Endothelial cell of umbilical vein (primary cell): Measurements from ENCODE around the gene UBE2E1. TPM values are rescaled to one million over a fixed set of nuclear protein-coding genes. Genes with fewer than 3 reads are reported as not detected.

ENCODE experiments used
- BruUV-seq: library from RNA; stranded (reverse); fragments of 400-500 nt; replicated peaks from 2 replicates; lab custom pipeline; 2021; lab: Mats Ljungman, UMichigan
- CTCF ChIA-PET: fragments of 300-600, 350-600 bp; sonication (Branson Sonifier 250); formaldehyde crosslinking; loops from one replicate; lab custom pipeline; 2021; ENCODE audit warnings: antibody characterized with exemption, inconsistent platforms; lab: Charles Lee
- POLR2A ChIA-PET: fragments of 300-600, 350-600 bp; sonication (Branson Sonifier 250); formaldehyde crosslinking; loops from one replicate; lab custom pipeline; 2021; ENCODE audit warnings: antibody characterized with exemption, inconsistent platforms; lab: Charles Lee
- DNase-seq: peaks from one replicate; pipeline ENCODE4 v3.0.0-alpha.2; 2011; ENCODE audit warnings: low read depth, low spot score
- FAIRE-seq: peaks from 2 replicates; lab custom pipeline; 2011; peaks lifted over from hg19 to GRCh38; lab: Jason Lieb, UNC
- H2AFZ ChIP-seq: 2 replicates; pipeline ENCODE4 v1.6.0; 2012; ENCODE audit warnings: low read depth, low read length, control low read depth, inconsistent platforms
- H3K27ac ChIP-seq: 2 replicates; pipeline ENCODE4 v1.5.1; 2011; ENCODE audit warnings: low read depth, mild to moderate bottlenecking, control low read depth, low read length, moderate library complexity; ENCODE audit not compliant: insufficient read depth
- H3K27me3 ChIP-seq, 2 experiments: 2 replicates each; pipeline versions ENCODE4 v1.6.0 to v1.6.1; 2011; ENCODE audit warnings: low read length in 2 of 2, mixed read lengths in 1 of 2; ENCODE audit not compliant: control insufficient read depth in 2 of 2, insufficient read depth in 2 of 2
- H3K36me3 ChIP-seq, 2 experiments: 2 replicates in 1 of 2; 3 replicates in 1 of 2; pipeline ENCODE4 v1.5.1; 2011; ENCODE audit warnings: low read length in 2 of 2, mild to moderate bottlenecking in 1 of 2, moderate library complexity in 1 of 2; ENCODE audit not compliant: control insufficient read depth in 2 of 2, insufficient read depth in 2 of 2; ENCODE audit errors: extremely low read depth in 1 of 2
- H3K4me1 ChIP-seq: 3 replicates; pipeline ENCODE4 v1.5.1; 2011; ENCODE audit warnings: mild to moderate bottlenecking, low read length; ENCODE audit not compliant: control insufficient read depth, insufficient read depth; ENCODE audit errors: extremely low read depth
- H3K4me2 ChIP-seq: 2 replicates; pipeline ENCODE4 v1.6.1; 2011; ENCODE audit warnings: low read length, control low read depth, mixed read lengths; ENCODE audit not compliant: insufficient read depth
- H3K4me3 ChIP-seq, 3 experiments: fragments of 200-600 bp in 1 of 3; sonication (generic), shearing (Covaris generic) in 1 of 3; replicated peaks in 1 of 3; 2 replicates each; pipeline ENCODE4 v1.5.1; 2011 to 2016; ENCODE audit warnings: control low read depth in 3 of 3, low read length in 3 of 3, mild to moderate bottlenecking in 2 of 3, inconsistent platforms in 1 of 3, low read depth in 1 of 3, moderate library complexity in 1 of 3; ENCODE audit not compliant: insufficient read depth in 1 of 3
- H3K79me2 ChIP-seq: 2 replicates; pipeline ENCODE4 v1.6.0; 2012; ENCODE audit warnings: low read length, inconsistent platforms; ENCODE audit not compliant: control insufficient read depth, insufficient read depth
- H3K9ac ChIP-seq: replicated peaks from 2 replicates; pipeline ENCODE3; 2011; ENCODE audit warnings: low read length, control low read depth; ENCODE audit not compliant: insufficient read depth; ENCODE audit errors: extremely low read depth
- H3K9me1 ChIP-seq: replicated peaks from 3 replicates; pipeline ENCODE4 v1.6.0; 2011; ENCODE audit warnings: mild to moderate bottlenecking, low read length; ENCODE audit not compliant: control insufficient read depth, insufficient read depth; ENCODE audit errors: extremely low read depth
- H3K9me3 ChIP-seq: replicated peaks from 2 replicates; pipeline ENCODE4 v1.5.1; 2012; ENCODE audit warnings: low read length, inconsistent platforms; ENCODE audit not compliant: control insufficient read depth, insufficient read depth
- H4K20me1 ChIP-seq: replicated peaks from 2 replicates; pipeline ENCODE3; 2011; ENCODE audit warnings: mild to moderate bottlenecking, low read length; ENCODE audit not compliant: control insufficient read depth, insufficient read depth; ENCODE audit errors: extremely low read depth
- EZH2 ChIP-seq: IDR thresholded peaks from 2 replicates; pipeline ENCODE4 v1.6.1; 2012; ENCODE audit warnings: borderline replicate concordance, low read depth, mild to moderate bottlenecking, moderate library complexity, low read length, inconsistent platforms; ENCODE audit not compliant: severe bottlenecking
- FOS ChIP-seq: IDR thresholded peaks from 2 replicates; pipeline ENCODE4 v1.6.1; 2011; ENCODE audit warnings: mild to moderate bottlenecking, low read length, moderate library complexity, borderline replicate concordance; ENCODE audit not compliant: insufficient read depth
- GATA2 ChIP-seq: IDR thresholded peaks from 2 replicates; pipeline ENCODE4 v1.7.0; 2011; ENCODE audit warnings: low read depth, mild to moderate bottlenecking, moderate library complexity, mixed read lengths, low read length; ENCODE audit not compliant: insufficient read length, insufficient read depth
- JUN ChIP-seq: IDR thresholded peaks from 2 replicates; pipeline ENCODE4 v1.6.1; 2011; ENCODE audit warnings: borderline replicate concordance, low read depth; ENCODE audit not compliant: insufficient read length, insufficient read depth
- MYC ChIP-seq: IDR thresholded peaks from one replicate; pipeline ENCODE4 v1.6.1; 2011; ENCODE audit warnings: mild to moderate bottlenecking, low read depth, low read length
- POLR2A ChIP-seq: IDR thresholded peaks from 2 replicates; pipeline ENCODE4 v1.6.1; 2012; ENCODE audit warnings: low read depth, mild to moderate bottlenecking, control low read depth, low read length
- POLR2AphosphoS5 ChIP-seq: IDR thresholded peaks from 2 replicates; pipeline ENCODE4 v1.6.1; 2012; ENCODE audit warnings: low read depth, mild to moderate bottlenecking, control low read depth, low read length, moderate library complexity; ENCODE audit not compliant: insufficient read depth
- dilution Hi-C: fragments of 300-500 bp; cut with MboI; formaldehyde crosslinking; loops from one replicate; pipeline ENCODE4 v1.15.0; 2019; ENCODE audit warnings: low sequenced_read_pairs; ENCODE audit not compliant: extremely low pct_ligation_motif_present
- intact Hi-C: fragments of 100-400 bp; cut with micrococcal nuclease; formaldehyde crosslinking; loops from one replicate; pipeline ENCODE4 v1.10.0; 2022
- polyA plus RNA-seq, 4 experiments: library from polyadenylated mRNA; depleted of rRNA in 3 of 4; stranded (reverse) in 3 of 4; unstranded in 1 of 4; fragments of >200 nt; gene quantifications; 2 replicates each; pipeline versions ENCODE4 v1.2.1 to v1.2.3, GENCODE V29; 2011 to 2012; ENCODE audit warnings: missing spikeins in 1 of 4
- total RNA-seq: library from RNA; stranded (reverse); gene quantifications from 2 replicates; pipeline ENCODE4 v1.2.3, GENCODE V29; 2021
- TF ChIP-seq, protein P1 (sequence below): IDR thresholded peaks from 2 replicates; pipeline ENCODE4 v1.6.1; 2011; ENCODE audit not compliant: insufficient read depth, insufficient read length
- TF ChIP-seq, protein P2 (sequence below), 2 donors: IDR thresholded peaks; 1 replicate in 1 of 2; 2 replicates in 1 of 2; pipeline ENCODE4 v1.5.1; 2011; ENCODE audit warnings: low read length in 2 of 2, mild to moderate bottlenecking in 2 of 2, moderate library complexity in 2 of 2, control low read depth in 1 of 2, inconsistent platforms in 1 of 2, low read depth in 1 of 2; ENCODE audit not compliant: insufficient read depth in 1 of 2; ENCODE audit errors: extremely low read depth in 1 of 2

UBE2E1 gene
- total and polyA plus RNA-seq, 2 donors (not counting 3 experiments of a cell fraction or from before 2014, with no cell fraction given), result 72.7 to 114 TPM

DNA sequence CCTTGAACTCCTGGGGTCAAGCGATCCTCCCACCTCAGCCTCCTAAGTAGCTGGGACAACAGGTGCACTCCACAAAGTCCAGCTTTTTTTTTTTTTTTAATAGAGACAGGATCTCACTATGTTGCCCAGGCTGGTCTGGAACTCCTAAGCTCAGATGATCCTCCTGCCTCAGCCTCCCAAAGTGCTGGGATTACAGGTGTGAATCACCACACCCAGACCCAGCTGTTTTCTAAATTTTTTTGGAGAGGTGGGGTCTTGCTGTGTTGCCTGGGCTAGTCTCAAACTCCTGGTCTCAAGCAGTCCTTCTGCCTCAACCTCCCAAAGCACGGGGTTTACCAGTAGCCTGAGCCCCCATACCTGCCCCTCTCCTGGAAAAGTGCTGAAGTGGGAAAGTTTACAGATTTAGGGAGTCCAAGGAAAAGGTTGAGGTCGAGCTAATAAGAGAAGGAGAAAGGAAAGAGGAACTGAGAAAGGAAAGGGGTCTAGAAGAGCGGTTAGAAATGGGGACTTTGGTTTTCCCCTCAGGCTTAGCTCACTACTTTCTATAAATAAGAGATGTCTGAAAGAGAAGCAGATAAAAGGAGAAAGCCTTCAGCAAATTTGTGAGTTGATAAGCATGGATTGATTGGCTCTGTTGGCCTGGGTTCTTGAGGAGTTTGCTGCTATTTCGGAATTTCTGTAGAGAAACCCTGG is 23.6 kb downstream of the UBE2E1 start:
- Histone ChIP-seq H3K9ac (no peak overlapping the region), H3K9me1 (no peaks in the 10 kb centered on the region), H3K9me3 (no peaks in the 10 kb centered on the region), H4K20me1 (peaks cover 7% of the 10 kb centered on the region), H3K4me3 (no peak overlapping the region), H3K79me2 (peaks cover 66% of the 10 kb centered on the region), H2AFZ (no peak overlapping the region), H3K4me1 (peaks cover 3% of the 10 kb centered on the region), H3K36me3 (no peaks in the 10 kb centered on the region), H3K27ac (no peak overlapping the region), H3K4me2 (no peak overlapping the region), H3K27me3 (no peaks in the 10 kb centered on the region)
- TF ChIP-seq EZH2 (no peak), FOS (no peak), MYC (no peak), POLR2AphosphoS5 (no peak), GATA2 (no peak), POLR2A (no peak), JUN (no peak)
- TF ChIP-seq, protein P1, sequence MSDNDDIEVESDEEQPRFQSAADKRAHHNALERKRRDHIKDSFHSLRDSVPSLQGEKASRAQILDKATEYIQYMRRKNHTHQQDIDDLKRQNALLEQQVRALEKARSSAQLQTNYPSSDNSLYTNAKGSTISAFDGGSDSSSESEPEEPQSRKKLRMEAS, result no peak
- TF ChIP-seq, protein P2, sequence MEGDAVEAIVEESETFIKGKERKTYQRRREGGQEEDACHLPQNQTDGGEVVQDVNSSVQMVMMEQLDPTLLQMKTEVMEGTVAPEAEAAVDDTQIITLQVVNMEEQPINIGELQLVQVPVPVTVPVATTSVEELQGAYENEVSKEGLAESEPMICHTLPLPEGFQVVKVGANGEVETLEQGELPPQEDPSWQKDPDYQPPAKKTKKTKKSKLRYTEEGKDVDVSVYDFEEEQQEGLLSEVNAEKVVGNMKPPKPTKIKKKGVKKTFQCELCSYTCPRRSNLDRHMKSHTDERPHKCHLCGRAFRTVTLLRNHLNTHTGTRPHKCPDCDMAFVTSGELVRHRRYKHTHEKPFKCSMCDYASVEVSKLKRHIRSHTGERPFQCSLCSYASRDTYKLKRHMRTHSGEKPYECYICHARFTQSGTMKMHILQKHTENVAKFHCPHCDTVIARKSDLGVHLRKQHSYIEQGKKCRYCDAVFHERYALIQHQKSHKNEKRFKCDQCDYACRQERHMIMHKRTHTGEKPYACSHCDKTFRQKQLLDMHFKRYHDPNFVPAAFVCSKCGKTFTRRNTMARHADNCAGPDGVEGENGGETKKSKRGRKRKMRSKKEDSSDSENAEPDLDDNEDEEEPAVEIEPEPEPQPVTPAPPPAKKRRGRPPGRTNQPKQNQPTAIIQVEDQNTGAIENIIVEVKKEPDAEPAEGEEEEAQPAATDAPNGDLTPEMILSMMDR (IDR thresholded peaks at IDR 0.05; ENCODE audit: extremely low read depth in 1 of 2, insufficient read depth in 1 of 2, low read depth in 1 of 2, low read length in 2 of 2), result no peak
- FAIRE-seq, result no peak
- ChIA-PET CTCF (interaction anchor here (1.1 to 1.4 kb wide), 2 partner anchors 12 to 59 kb away, joined by 4 read pairs; no protein-coding TSS in a partner anchor), POLR2A (no interaction called here)
- no peak for DNase-seq
- no TSS peak for BruUV-seq
- intact Hi-C loops, result no loop called here
- dilution Hi-C loops, result no loop called here
